ENCODE results near the gene TPR.
A peak's percentile ranks its signal among the peaks of the same experiment; 100 is the strongest.
"Not testable (repeated sequence)": the region's sequence is repeated elsewhere in the genome, so short reads cannot be mapped to it uniquely, and the experiment has no call there.

The TPR gene

GRCh38 chr1:186375152-186375928 is at the start of gene TPR, which contains the start of gene ODR4:
Gene TPR (minus strand): TSS chr1:186375253. CDS start chr1:186375028, 225 bp downstream.
Gene ODR4 (plus strand): TSS chr1:186375838. CDS start chr1:186379786, 3,948 bp downstream.
- FAIRE-seq, result peak; percentile 92

DNA sequence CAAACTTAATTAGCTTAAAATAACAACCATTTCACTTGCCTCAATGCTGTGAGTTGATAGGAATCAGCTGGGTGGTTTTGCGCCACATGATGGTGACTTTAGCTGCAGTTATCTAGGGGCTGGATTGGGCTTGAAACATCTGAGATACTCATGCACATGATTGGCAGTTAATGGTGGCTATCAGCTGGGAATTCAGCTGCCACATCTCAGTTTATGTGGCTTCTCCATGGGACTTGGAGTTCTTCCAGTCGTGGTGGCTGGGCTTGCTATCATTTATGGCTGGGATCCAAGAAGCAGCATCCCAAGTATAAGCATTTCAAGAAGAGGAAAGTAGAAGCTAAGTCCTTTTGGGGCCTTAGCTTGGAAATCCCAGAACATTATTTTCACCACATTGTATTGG is 49.5 kb upstream of the TPR start:
- FAIRE-seq, result no peak

GRCh38 chr1:186421446-186421845 is 46.4 kb upstream of the TPR start:
- FAIRE-seq, result no peak

DNA sequence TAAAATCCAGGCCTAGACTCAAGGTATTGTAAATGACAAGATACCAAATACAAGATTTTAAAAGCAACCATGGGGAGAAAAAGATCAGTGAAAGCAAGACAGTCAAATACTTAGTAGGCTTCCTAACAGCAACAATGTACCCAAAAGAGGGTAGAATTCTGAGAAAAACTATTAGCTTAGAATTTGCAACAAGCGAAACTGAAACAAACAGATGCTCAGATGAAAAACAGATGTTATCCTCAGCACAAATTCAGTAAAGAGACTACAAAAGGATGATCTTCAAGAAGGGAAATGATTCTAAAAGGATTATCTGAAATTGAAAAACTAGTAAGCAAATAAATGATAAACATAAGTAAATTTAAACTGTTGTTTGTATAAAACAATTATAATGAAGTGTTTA is 45.9 kb upstream of the TPR start:
- FAIRE-seq, result no peak

- FAIRE-seq, result no peak
Observed at GRCh38 chr1:186420311-186420710, 45.3 kb upstream of the TPR start.

- no peak for FAIRE-seq
Observed at GRCh38 chr1:186418503-186418902, 43.5 kb upstream of the TPR start.

GRCh38 chr1:186413319-186413718 is 38.3 kb upstream of the TPR start:
- FAIRE-seq, result no peak

DNA sequence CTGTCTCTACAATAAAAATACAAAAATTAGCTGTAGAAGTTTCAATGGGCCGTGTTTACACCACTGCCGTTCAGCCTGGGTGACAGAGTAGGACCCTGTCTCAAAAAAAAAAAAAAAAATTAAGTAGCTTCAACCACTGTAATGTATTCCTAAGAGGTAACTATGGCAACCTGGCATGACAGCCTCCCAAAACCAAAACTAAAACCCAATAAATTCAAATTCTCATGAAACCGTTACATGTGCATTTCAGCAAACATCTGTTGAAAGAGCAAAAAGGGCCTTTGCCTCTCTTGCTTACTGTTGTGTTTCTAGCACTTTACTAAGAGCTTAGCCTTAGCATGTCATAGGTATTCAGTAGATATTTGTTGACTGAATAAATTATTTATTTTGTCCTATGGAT is 34.0 kb upstream of the TPR start:
- FAIRE-seq, result no peak

DNA sequence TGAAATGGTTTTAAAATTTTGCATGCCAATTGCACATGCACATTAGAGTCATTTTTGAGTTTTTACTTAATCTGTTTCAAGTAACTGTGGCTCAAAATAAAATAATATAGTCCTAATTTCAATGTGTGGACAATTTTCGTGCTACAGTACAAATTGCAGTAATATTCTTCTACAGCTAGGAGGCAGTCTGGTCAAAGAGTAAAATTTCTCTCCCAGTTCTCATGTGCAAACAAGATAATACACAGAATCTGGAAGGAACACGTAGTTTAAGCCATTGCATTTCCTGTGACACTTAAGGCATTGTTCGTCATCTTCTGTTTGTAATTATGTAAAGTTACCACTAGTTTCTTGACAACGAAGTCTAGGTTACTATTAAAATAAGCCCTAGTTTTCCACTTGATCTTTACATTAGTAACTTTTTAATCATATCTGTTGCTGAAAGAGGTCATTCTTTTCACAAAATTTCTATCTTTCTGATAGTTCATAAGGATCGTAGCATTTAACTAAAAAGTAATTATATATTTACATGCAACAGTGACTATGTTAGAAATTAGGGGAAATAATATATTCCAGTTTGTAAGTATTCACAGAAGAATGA is 29.5 kb upstream of the TPR start:
- peak; percentile 78 for FAIRE-seq

DNA sequence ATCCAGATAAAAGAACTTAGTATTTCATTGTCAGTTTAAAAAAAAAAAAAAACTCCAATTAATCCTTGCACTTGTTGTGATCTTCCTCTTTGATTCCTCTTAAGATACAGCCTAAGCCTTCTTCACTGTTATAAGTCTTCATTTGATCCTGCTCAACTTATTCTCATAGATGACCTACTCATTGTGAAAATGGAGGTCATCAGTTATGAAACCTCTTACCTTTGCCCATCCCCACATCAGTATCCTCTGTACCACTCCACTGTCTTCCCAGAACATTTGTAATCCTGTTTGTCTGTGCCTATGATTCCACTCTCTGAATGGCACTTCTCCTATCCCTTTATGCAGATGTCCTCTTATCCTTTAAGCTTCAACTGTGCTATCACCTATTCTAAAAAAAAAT is 28.6 kb upstream of the TPR start:
- FAIRE-seq, result no peak

DNA sequence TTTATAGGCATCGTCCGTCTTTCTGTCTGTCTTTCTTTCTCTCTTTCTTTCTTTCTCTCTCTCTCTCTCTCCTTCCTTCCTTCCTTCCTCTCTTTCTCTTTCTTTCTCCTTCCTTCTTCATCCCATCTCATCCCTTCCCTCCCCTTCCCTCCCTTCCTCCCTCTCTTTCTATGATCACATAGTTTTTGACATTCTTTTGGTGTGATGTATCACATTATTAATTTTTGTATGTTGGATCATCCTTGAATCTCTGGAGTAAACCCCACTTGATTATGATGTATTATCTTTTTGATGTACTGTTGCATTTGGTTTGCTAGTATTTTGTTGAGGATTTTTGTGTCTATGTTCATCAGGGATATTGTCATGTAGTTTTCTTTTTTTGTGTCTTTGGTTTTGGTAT is 26.4 kb upstream of the TPR start:
- not testable (repeated sequence) for FAIRE-seq

DNA sequence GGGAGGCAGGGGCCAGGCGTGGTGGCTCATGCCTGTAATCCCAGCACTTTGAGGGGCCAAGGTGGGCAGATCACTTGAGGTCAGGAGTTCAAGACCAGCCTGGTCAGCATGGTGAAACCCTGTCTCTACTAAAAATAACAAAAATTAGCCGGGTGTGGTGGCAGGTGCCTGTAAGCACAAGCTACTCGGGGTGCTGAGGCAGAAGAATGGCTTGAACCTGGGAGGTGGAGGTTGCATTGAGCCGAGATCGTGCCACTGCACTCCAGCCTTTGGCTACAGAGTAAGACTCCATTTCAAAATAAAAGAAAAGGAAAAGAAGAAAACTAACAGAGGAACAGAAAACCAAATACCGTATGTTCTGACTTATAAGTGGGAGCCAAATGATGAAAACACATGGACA is 17.7 kb upstream of the TPR start:
- not testable (repeated sequence) for FAIRE-seq

DNA sequence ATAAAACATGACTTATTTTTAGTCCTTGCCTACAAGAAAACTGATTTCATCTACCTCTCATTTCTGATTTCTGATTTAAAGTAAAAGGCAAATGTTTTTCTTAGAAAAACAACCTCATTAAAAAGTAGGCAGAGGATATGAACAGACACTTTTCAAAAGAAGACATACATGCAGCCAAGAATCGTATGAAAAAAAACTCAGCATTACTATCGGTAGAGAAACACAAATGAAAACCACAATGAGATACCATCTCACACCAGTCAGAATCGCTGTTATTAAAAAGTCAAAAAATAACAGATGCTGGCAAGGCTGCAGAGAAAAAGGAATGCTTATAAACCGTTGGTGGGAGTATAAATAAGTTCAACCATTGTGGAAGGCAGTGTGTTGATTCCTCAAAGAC is 16.8 kb upstream of the TPR start:
- no peak for FAIRE-seq

- FAIRE-seq, result peak; percentile 78
Observed at GRCh38 chr1:186390925-186391324, 15.9 kb upstream of the TPR start.

- no peak for FAIRE-seq
Observed at GRCh38 chr1:186386725-186387383, 11.8 kb upstream of the TPR start.

GRCh38 chr1:186375929-186376319 is 871 bp upstream of the TPR start:
- FAIRE-seq, result no peak

- no peak for FAIRE-seq
Observed at GRCh38 chr1:186374303-186375151, 526 bp downstream of the TPR start.

GRCh38 chr1:186347837-186348691 is 27.0 kb downstream of the TPR start:
- FAIRE-seq, result not testable (repeated sequence)

GRCh38 chr1:186340772-186341171 is 34.3 kb downstream of the TPR start:
- peak; percentile 23 for FAIRE-seq

DNA sequence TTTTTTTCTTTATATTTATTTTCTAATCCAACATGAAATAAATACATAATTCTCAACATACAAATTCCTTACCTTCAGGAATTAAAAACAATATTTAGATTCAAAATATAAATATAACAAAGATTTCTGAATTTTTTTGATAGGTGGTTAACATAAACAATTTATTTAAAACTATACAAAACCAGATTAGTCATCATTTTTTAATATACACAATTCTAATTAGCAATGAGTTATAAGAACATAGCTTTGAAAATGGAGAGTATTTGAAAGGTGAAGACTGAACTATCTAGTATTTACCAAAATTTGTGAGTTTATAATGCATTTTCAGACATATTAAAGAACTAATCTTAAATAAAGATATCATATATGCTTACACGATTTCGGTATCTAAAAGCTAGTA is 37.5 kb downstream of the TPR start:
- peak; percentile 92 for FAIRE-seq

- no peak for FAIRE-seq
Observed at GRCh38 chr1:186330758-186331157, 44.3 kb downstream of the TPR start.

DNA sequence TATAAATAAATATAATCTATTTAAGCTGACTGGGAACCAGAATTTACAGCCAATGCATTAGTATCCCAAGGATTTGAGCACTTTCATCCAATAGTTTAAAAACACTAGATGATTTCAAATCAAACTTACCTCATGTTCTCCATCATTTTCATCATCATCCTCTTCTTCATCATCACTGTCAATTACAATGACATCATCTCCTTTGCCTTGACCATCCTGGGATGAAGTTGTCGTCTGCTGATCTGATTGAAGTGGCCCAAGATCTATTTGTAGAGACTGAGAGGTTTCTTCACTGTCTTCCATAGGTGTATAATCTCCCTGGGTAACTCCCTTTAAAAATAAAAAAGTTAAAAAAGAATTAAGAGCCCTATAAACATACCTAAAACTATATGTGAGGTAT is 47.7 kb downstream of the TPR start:
- no peak for FAIRE-seq
